ENCODE measurements around the gene RNASE4.
"Not testable (repeated sequence)": the region's sequence is repeated elsewhere in the genome, so short reads cannot be mapped to it uniquely, and the experiment has no call there.

RNASE4 gene, protein sequence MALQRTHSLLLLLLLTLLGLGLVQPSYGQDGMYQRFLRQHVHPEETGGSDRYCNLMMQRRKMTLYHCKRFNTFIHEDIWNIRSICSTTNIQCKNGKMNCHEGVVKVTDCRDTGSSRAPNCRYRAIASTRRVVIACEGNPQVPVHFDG

DNA sequence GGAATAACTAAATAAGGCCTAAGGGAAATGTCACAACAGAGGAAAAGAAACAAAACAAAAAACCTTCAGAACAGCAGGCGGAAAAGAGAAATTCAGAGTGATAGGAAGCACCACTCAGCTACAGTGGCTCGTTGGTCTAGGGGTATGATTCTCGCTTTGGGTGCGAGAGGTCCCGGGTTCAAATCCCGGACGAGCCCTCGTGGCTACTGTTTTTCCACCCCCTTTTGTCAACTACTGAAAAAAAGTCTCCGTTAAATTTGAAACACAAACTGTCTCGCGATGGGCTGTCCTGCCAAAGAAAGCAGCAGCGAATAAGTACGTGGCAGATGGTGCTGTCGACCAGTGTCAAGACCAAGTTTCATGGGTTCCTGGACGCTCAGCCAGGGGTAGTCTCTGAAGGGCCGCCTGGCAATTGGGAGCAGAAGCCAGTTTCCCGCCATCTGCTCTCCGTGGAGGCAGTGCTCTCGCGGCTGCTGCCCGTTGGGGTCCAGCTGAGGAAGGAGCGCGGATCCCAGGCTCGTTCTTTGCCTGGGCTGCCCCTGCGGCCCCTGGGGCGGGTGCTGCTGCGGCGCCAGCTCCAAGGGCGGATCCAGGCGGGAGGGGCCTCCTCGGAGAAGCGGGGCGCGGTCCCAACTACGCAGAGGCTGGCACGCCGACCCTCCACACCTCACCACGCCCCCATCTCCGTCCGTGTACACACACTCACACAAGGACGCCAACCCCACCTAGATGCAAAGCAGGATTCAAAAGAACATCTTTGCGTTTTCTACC is at the start of gene RNASE4:
TSS of gene RNASE4 (plus strand) at position 670 of the 771 bp plus-strand sequence. CDS start 14,812 bp downstream, outside the sequence.
- DNase-seq (ENCODE audit: low read depth): peak; percentile 61

- no peak for DNase-seq (ENCODE audit: low read depth)
Observed at GRCh38 chr14:20641591-20641990, 42.8 kb upstream of the RNASE4 start, which contains the start of gene OR6S1. Gene OR6S1, minus strand, starts transcription at chr14:20641691. Its CDS starts 0 bp downstream, at chr14:20641691.

DNA sequence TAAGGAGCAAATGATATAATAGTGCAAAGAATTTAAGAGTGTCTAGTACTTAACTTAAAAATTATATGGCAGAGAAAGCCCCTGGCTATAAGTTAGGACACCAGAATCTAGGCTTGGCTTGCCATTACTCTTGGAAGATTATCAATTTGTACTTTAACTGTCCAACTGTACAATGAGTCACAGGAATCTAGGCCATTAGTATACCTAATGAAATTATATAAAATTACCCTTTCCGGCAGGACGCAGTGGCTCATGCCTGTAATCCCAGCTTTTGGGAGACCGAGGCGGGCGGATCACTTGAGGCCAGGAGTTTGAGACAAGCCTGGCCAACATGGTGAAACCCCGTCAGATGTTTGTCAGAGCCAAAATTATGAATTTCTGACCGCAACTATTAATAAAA is 42.2 kb upstream of the RNASE4 start:
- no peak for DNase-seq (ENCODE audit: low read depth)

DNA sequence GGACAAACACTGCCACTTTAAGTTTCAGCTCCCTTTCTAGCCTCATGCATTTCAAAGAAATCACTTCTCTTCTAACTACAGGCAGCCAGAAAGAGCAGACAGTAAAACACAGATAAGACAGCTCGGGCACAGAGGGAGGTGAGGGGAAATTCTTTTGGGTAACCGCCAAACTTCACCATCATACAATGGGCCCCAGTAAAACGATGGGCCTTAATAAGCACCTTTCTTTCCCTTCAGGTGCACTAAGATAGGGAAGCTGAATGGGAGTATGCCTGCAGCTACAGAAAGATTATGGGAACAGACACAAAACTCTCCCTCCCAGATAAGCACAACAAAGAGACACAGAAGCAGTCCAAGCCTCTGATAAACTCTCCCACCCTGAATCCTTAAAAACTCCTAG is 41.6 kb upstream of the RNASE4 start:
- DNase-seq (ENCODE audit: low read depth): not testable (repeated sequence)

GRCh38 chr14:20644520-20644919 is 39.8 kb upstream of the RNASE4 start:
- DNase-seq (ENCODE audit: low read depth): no peak

- no peak for DNase-seq (ENCODE audit: low read depth)
Observed at GRCh38 chr14:20645481-20645880, 38.9 kb upstream of the RNASE4 start.

GRCh38 chr14:20652996-20653975 is 31.1 kb upstream of the RNASE4 start:
- peak; percentile 40 for DNase-seq (ENCODE audit: low read depth)

DNA sequence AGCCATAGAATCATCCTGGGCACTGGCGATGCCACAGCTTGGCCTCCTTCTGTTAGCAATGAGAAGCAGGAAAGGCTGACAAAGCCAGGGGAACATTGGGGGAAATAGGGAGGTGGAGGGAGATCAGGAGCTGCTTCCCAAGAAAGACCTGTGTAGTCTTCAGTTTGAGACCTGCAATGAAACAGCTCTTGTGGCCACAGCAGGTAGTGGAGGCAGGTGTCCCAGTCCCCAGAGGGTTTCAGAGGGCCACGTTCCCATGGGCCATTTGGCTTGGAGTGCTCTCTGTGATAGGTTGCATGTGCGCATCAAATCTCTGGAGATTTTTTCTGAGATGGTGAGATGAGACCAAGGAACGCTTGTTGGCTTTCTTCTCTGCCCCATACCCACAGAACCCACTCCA is 28.5 kb upstream of the RNASE4 start:
- no peak for DNase-seq (ENCODE audit: low read depth)

GRCh38 chr14:20656274-20656673 is 28.1 kb upstream of the RNASE4 start:
- DNase-seq (ENCODE audit: low read depth): no peak

DNA sequence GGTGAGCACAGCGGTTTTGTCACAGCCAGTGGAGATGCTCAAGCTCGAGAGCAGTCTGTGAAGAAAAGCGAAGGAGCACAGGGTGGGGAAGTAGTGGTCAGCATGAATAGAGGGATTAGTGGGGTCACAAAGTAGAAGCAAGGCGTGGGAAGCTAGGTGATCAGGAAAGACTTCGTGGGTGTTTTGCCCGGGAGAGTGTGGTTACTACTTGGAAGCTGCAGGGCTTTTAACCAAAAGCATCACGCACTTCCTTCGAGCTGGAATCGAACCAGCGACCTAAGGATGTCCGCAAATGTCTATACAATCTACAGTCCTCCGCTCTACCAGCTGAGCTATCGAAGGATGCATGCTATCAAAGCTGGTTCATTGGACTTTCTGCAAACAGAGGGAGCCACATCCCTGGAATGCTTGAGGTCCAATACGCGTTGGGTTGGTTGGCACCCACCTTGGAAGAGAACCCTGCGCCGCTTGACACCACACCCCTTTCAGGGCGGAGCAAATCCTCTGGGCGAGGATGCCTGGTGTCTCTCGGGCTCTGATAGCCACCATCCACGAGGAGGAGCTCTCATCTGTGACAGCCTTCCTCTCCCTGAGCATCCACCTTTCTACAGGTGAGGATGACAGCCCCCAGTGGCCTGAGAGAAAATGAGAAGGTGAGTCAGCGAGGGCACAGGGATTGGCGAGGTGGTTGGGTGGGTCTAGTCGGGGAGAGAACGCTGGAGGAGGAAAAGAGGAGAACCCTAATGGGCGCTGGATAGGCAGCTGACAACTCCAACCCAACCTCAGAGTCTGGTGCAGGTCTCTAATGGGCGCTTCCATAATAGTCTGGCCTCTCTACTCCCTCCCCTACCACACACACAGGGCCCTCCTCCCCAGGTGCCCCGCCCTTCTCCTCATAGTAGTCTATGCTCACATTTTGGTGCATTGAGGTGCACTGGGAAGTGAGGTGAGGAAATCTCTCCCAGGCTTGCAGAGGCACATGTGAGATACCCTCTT is 26.8 kb upstream of the RNASE4 start:
- no peak for DNase-seq (ENCODE audit: low read depth)

DNA sequence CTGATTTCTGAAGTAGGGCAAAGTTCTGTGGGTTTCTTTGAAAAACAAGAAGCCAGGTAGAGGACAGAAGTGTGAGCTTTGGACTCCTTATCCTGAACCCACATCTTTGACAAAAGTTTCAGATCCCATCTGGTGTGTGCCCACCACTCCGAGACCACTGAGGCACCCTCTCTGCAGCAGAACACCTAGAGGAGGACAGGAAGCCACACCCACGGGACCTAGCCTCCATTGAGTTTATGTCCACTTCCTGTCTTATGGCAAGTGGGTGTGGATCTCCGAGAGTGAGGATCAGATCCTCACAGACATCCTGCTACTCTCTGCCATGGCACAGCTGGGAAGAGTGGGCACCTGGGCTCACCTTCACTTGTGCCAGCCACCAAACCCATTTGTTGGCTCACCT is 26.1 kb upstream of the RNASE4 start:
- DNase-seq (ENCODE audit: low read depth): no peak

DNA sequence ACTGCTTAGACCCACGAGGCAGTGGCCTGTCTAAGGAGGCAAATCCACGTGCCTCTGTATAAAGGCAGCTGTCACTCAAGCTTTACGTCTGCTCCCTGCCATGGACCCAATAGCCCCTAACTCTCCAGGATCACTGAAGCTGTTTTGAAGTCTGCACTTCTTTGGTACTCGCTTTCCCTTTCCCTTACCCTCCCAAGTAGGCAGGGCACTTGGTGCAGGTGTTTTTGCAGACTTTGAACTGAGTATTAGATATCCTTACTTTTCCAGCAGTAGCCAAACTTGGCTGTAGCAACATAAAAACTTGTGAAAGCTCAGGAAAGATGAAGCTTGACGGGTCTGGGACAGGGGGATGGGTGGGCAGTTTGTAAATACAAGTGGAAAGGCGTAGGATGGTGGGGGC is 25.0 kb upstream of the RNASE4 start:
- DNase-seq (ENCODE audit: low read depth): no peak

- DNase-seq (ENCODE audit: low read depth): no peak
Observed at GRCh38 chr14:20659813-20660395, 24.5 kb upstream of the RNASE4 start.

GRCh38 chr14:20661197-20661596 is 23.2 kb upstream of the RNASE4 start:
- no peak for DNase-seq (ENCODE audit: low read depth)

DNA sequence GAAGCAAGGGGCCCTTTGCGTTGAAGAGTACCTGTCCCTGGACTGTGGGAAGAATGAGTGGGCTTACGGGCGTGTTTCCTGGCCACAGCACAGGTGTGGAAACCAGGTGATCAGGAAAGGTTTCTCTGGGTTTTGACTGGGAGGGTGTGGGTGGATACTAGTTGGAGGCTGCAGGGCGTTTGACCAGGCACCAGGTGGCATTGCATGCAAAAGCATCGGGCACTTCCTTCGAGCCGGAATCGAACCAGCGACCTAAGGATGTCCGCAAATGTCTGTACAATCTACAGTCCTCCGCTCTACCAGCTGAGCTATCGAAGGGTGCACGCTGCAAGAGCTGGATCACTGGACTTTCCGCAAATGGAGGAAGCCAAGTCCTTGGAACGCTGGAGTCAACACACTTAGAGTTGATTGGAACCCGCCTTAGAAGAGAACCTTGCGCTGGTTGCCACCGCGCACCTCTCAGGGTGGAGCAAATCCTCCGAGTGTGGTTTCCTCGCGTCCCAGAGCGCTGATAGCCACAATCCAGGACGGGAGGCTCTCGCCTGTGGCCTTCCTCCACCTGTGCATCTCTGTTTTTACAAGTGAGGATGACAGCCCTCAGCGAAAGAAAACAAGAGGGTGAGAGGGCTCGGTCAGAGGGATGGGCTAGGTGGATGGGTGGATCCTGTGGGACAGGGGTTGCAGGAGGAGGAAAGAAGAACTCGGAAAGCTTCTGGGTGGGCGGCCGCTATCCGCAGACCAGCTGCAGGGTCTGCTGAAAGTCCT is 21.2 kb upstream of the RNASE4 start:
- peak; percentile 73 for DNase-seq (ENCODE audit: low read depth)

DNA sequence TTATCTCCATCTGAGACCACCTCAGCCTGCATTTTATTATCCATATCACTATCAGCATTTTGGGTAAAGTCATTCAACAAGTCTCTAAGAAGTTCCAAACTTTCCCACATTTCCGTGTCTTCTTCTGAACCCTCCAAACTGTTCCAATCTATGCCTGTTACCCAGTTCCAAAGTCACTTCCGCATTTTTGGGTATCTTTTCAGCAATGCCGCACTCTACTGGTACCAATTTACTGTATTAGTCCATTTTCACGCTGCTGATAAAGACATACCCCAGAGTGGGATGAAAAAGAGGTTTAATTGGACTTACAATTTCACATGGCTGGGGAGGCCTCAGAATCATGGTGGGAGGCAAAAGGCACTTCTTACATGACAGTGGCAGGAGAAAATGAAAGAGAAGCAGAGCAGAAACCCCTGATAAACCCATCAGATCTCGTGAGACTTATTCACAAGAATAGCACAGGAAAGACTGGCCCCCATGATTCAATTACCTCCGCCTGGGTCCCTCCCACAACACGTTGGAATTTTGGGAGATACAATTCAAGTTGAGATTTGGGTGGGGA is 17.9 kb upstream of the RNASE4 start:
- not testable (repeated sequence) for DNase-seq (ENCODE audit: low read depth)

DNA sequence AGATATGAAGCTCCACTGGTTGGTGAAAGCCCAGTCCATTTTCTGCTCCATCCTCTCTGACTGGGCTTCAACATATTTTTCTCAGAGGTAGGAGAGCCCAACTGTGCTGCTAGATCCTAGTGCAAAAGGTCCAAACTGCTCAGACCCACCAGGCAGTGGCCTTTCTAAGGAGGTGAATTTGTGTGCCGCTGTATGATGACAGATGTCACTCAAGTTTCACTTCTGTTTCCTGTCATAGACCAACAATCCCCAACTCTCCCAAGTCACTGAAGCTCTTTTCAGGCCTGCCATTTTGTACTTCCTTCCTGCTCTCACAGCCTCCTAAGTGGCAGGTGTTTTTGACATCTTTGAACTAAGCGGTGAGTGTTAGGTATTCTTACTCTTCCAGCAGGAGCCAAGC is 16.4 kb upstream of the RNASE4 start:
- DNase-seq (ENCODE audit: low read depth): no peak

GRCh38 chr14:20668969-20669368 is 15.4 kb upstream of the RNASE4 start:
- DNase-seq (ENCODE audit: low read depth): no peak

DNA sequence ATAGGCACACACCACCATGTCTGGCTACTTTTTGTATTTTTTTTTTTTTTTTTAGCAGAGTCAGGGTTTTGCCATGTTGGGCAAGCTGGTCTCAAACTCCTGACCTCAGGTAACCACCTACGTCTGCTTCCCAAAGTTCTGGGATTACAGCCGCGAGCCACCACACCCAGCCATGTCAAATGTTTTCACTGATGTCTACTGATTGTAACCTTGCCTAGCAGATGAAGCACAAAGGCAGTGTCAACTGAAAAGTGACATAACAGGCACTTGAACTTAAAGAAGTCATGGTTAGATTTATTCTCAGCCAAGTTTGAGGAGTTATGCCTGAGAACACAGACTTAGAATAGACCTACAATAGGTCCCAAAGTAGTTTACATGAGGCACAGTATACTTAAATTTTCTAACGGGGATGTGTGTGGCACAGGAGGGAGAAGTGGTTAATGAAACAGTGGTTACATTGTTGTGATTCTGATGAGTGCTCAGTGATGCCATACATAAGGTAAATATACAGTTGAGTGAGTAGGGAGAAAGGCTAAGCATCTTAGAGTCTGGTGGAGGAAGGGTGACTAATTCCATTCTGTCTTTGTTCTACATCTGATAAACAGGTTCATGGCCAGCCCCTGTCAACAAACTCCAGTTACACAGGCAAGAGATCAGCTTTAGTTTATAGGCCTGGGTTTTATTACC is 12.6 kb upstream of the RNASE4 start:
- no peak for DNase-seq (ENCODE audit: low read depth)
